ENCODE measurements around the gene RGS1. TPM values are rescaled to one million over a fixed set of nuclear protein-coding genes. Genes with fewer than 3 reads are reported as not detected.

The RGS1 gene
- total and polyA plus RNA-seq, 9 of the 15 experiments (the other 6 are each of a cell fraction or from before 2014, with no cell fraction given) = not detected

GRCh38 chr1:192626366-192627179 lies 51.0 kb downstream of the RGS1 start (continued):
- TF ChIP-seq TOE1 (IDR thresholded peaks at IDR 0.05; ENCODE audit: borderline replicate concordance) (no peak), TOE1 (CRISPR knock-in tag; IDR thresholded peaks at IDR 0.05; ENCODE audit: borderline replicate concordance, low read depth) (no peak)

- no TSS peak for BruUV-seq (replicated peaks)
- WGBS (ENCODE audit: insufficient coverage, low coverage, missing lambda C conversion rate) = 0% methylated on average over 5 of the region's 5 CpGs
- Histone ChIP-seq H3K36me3 (ENCODE audit: control insufficient read depth, insufficient read depth, low read length) (no peaks in the 10 kb centered on the region), H2AFZ (ENCODE audit: low read depth, low read length) (no peak overlapping the region), H3K27ac (ENCODE audit: extremely low read depth, low read depth, low read length) (no peak overlapping the region), H3K27me3 (ENCODE audit: control insufficient read depth in 2 of 2, insufficient read depth in 2 of 2, low read length in 2 of 2) (no peaks in the 10 kb centered on the region), H3K4me2 (ENCODE audit: insufficient read depth, low read length) (no peak overlapping the region), H3K9me3 (replicated peaks; ENCODE audit: control insufficient read depth, insufficient read depth, low read depth, low read length) (no peaks in the 10 kb centered on the region), H3K79me2 (ENCODE audit: control insufficient read depth, insufficient read depth, low read length) (no peaks in the 10 kb centered on the region), H4K20me1 (replicated peaks; ENCODE audit: control insufficient read depth, insufficient read depth, low read length) (no peaks in the 10 kb centered on the region), H3K9ac (ENCODE audit: insufficient read depth in 1 of 2, low read depth in 2 of 2, low read length in 2 of 2) (no peak overlapping the region), H3K4me3 (no peak overlapping the region), H3K9me1 (ENCODE audit: control insufficient read depth, insufficient read depth, low read length) (no peaks in the 10 kb centered on the region), H3K4me1 (replicated peaks in 1 of 2; ENCODE audit: control insufficient read depth in 2 of 2, insufficient read depth in 2 of 2, low read length in 2 of 2) (no peaks in the 10 kb centered on the region)
- in situ Hi-C loops (cut with MboI) = no loop called here
- DNase-seq (ENCODE audit: extremely low read depth in 1 of 4, low spot score in 3 of 4) (no peak), FAIRE-seq (no peak), ATAC-seq (no peak)
- CTCF ChIA-PET (ENCODE audit: low intra/inter-chr PET ratio) = no interaction called here
- POLR2A ChIA-PET = no interaction called here
- intact Hi-C loops (cut with micrococcal nuclease) = no loop called here
- TF ChIP-seq MXD1 (CRISPR knock-in tag; IDR thresholded peaks at IDR 0.05; ENCODE audit: borderline replicate concordance, poor library complexity, severe bottlenecking) = no peak
- TF ChIP-seq CTBP1 (IDR thresholded peaks at IDR 0.05; ENCODE audit: borderline replicate concordance) = no peak
Observed at GRCh38 chr1:192627901-192628300, 52.3 kb downstream of the RGS1 start.

Data from K562 (cell line).